H9 (cell line): ENCODE data around the gene UCP3. TPM values are rescaled to one million over a fixed set of nuclear protein-coding genes. Genes with fewer than 3 reads are reported as not detected.

Experiments
- DNase-seq: peaks from one replicate; pipeline ENCODE4 v3.0.0-alpha.2; 2017
- H2AFZ ChIP-seq: one replicate; pipeline ENCODE4 v1.6.1; 2013; ENCODE audit warnings: mild to moderate bottlenecking, low read length, control low read depth, moderate library complexity
- H2AK5ac ChIP-seq: 2 replicates; pipeline ENCODE4 v1.6.1; 2013; ENCODE audit warnings: low read length, control low read depth, mixed read lengths; ENCODE audit not compliant: insufficient read length
- H2BK120ac ChIP-seq: one replicate; pipeline ENCODE4 v1.6.1; 2013; ENCODE audit warnings: low read depth, mild to moderate bottlenecking, low read length, control low read depth, inconsistent platforms; ENCODE audit not compliant: poor library complexity, severe bottlenecking
- H2BK12ac ChIP-seq: 2 replicates; pipeline ENCODE4 v1.6.1; 2013; ENCODE audit warnings: low read length, control low read depth, mixed read lengths, low read depth; ENCODE audit not compliant: insufficient read length
- H2BK15ac ChIP-seq: 2 replicates; pipeline ENCODE4 v1.6.1; 2013; ENCODE audit warnings: low read depth, low read length, control low read depth
- H2BK20ac ChIP-seq: one replicate; pipeline ENCODE4 v1.6.1; 2013; ENCODE audit warnings: low read depth, mild to moderate bottlenecking, low read length, control low read depth, inconsistent platforms; ENCODE audit not compliant: poor library complexity, severe bottlenecking
- H2BK5ac ChIP-seq: 2 replicates; pipeline ENCODE4 v1.6.1; 2013; ENCODE audit warnings: low read length, control low read depth, mixed read lengths; ENCODE audit not compliant: insufficient read length
- H3K14ac ChIP-seq: 2 replicates; pipeline ENCODE4 v1.6.1; 2013; ENCODE audit warnings: low read length, control low read depth; ENCODE audit not compliant: insufficient read depth
- H3K18ac ChIP-seq: 2 replicates; pipeline ENCODE4 v1.6.1; 2013; ENCODE audit warnings: low read depth, mild to moderate bottlenecking, mixed read lengths, low read length, control low read depth; ENCODE audit not compliant: insufficient read length
- H3K23ac ChIP-seq: 2 replicates; pipeline ENCODE4 v1.6.1; 2013; ENCODE audit warnings: low read length, control low read depth, mixed read lengths, low read depth; ENCODE audit not compliant: insufficient read length
- H3K23me2 ChIP-seq: 2 replicates; pipeline ENCODE4 v1.6.1; 2013; ENCODE audit warnings: low read depth, mild to moderate bottlenecking, mixed read lengths, low read length, control low read depth; ENCODE audit not compliant: insufficient read length, poor library complexity, severe bottlenecking
- H3K27ac ChIP-seq: 2 replicates; pipeline ENCODE4 v1.5.1; 2013; ENCODE audit warnings: low read length, control low read depth, mixed read lengths, low read depth; ENCODE audit not compliant: insufficient read length
- H3K27me3 ChIP-seq: 2 replicates; pipeline ENCODE4 v1.6.1; 2013; ENCODE audit warnings: low read length, control low read depth, inconsistent platforms; ENCODE audit not compliant: insufficient read depth
- H3K4ac ChIP-seq: 2 replicates; pipeline ENCODE4 v1.6.1; 2013; ENCODE audit warnings: low read depth, mild to moderate bottlenecking, control low read depth, inconsistent platforms, low read length, moderate library complexity
- H3K4me1 ChIP-seq: 2 replicates; pipeline ENCODE4 v1.6.1; 2013; ENCODE audit warnings: low read length, control low read depth, inconsistent platforms; ENCODE audit not compliant: insufficient read depth
- H3K4me2 ChIP-seq: 2 replicates; pipeline ENCODE4 v1.6.1; 2013; ENCODE audit warnings: low read length, control low read depth, mixed read lengths; ENCODE audit not compliant: insufficient read length, insufficient read depth
- H3K56ac ChIP-seq: 2 replicates; pipeline ENCODE4 v1.6.1; 2013; ENCODE audit warnings: low read depth, mild to moderate bottlenecking, mixed read lengths, low read length, control low read depth; ENCODE audit not compliant: insufficient read length
- H3K79me1 ChIP-seq: 2 replicates; pipeline ENCODE4 v1.6.1; 2013; ENCODE audit warnings: low read depth, mild to moderate bottlenecking, moderate library complexity, low read length, control low read depth, inconsistent platforms; ENCODE audit not compliant: insufficient read depth, poor library complexity, severe bottlenecking
- H3K79me2 ChIP-seq: 2 replicates; pipeline ENCODE4 v1.6.1; 2013; ENCODE audit warnings: low read length, control low read depth, inconsistent platforms; ENCODE audit not compliant: insufficient read depth
- H3K9ac ChIP-seq: 2 replicates; pipeline ENCODE4 v1.6.1; 2013; ENCODE audit warnings: low read length, control low read depth, mixed read lengths; ENCODE audit not compliant: insufficient read length; ENCODE audit errors: extremely low read depth
- H3K9me3 ChIP-seq: one replicate; pipeline ENCODE4 v1.6.1; 2013; ENCODE audit warnings: low read depth, low read length, inconsistent platforms; ENCODE audit not compliant: control insufficient read depth
- H3T11ph ChIP-seq: one replicate; pipeline ENCODE4 v1.6.1; 2013; ENCODE audit warnings: mild to moderate bottlenecking, low read length, control low read depth, inconsistent platforms
- H4K20me1 ChIP-seq: one replicate; pipeline ENCODE4 v1.6.1; 2013; ENCODE audit not compliant: control insufficient read depth, insufficient read length, insufficient read depth
- H4K5ac ChIP-seq: 2 replicates; pipeline ENCODE4 v1.6.1; 2013; ENCODE audit warnings: low read depth, mild to moderate bottlenecking, mixed read lengths, low read length, control low read depth; ENCODE audit not compliant: insufficient read length
- H4K8ac ChIP-seq: replicated peaks from 2 replicates; pipeline ENCODE4 v1.6.1; 2013; ENCODE audit warnings: low read length, control low read depth, mixed read lengths, low read depth; ENCODE audit not compliant: insufficient read length
- H4K91ac ChIP-seq: 2 replicates; pipeline ENCODE4 v1.6.1; 2013; ENCODE audit warnings: low read depth, mild to moderate bottlenecking, moderate library complexity, mixed read lengths, low read length, control low read depth; ENCODE audit not compliant: insufficient read length
- H3K27ac Mint-ChIP-seq, 3 experiments: 2 replicates in 2 of 3; 3 replicates in 1 of 3; pipeline ENCODE4 v1.8.0; 2020 to 2021; ENCODE audit warnings: mixed read lengths in 3 of 3, mild to moderate bottlenecking in 1 of 3, moderate library complexity in 1 of 3
- H3K27me3 Mint-ChIP-seq: 2 replicates; pipeline ENCODE4 v1.8.0; 2021; ENCODE audit warnings: low read depth, mild to moderate bottlenecking, moderate library complexity, mixed read lengths
- H3K36me3 Mint-ChIP-seq, 3 experiments: 2 replicates in 2 of 3; 3 replicates in 1 of 3; pipeline ENCODE4 v1.8.0; 2020 to 2021; ENCODE audit warnings: low read depth in 3 of 3, mixed read lengths in 3 of 3; ENCODE audit not compliant: insufficient read depth in 1 of 3
- H3K4me1 Mint-ChIP-seq, 2 experiments: 2 replicates each; pipeline ENCODE4 v1.8.0; 2020; ENCODE audit warnings: mixed read lengths in 2 of 2
- H3K4me3 Mint-ChIP-seq, 2 experiments: 2 replicates in 1 of 2; 3 replicates in 1 of 2; pipeline ENCODE4 v1.8.0; 2020 to 2021; ENCODE audit warnings: mild to moderate bottlenecking in 2 of 2, mixed read lengths in 2 of 2, moderate library complexity in 1 of 2
- H3K9me3 Mint-ChIP-seq, 2 experiments: 2 replicates in 1 of 2; 3 replicates in 1 of 2; pipeline ENCODE4 v1.8.0; 2020; ENCODE audit warnings: mild to moderate bottlenecking in 2 of 2, mixed read lengths in 2 of 2, moderate library complexity in 1 of 2
- WGBS: extraction: QIAGEN DNeasy Blood & Tissue Kit; methylation state at CpG from one replicate; pipeline ENCODE4 v1.1.7; 2013; ENCODE audit warnings: missing lambda C conversion rate, low lambda C conversion rate, mixed read lengths; ENCODE audit not compliant: insufficient read length; ENCODE audit errors: extremely low coverage; 5-methylcytosine and 5-hydroxymethylcytosine counted together
- total RNA-seq: library from RNA; stranded (reverse); gene quantifications from 2 replicates; pipeline ENCODE4 v1.2.1, GENCODE V29; 2021
- TF ChIP-seq, protein P1 (sequence below): fragments of 200-600 bp; sonication (generic); conservative IDR thresholded peaks from 3 replicates; pipeline ENCODE4 v1.8.0; 2021; ENCODE audit warnings: antibody characterized with exemption, mild to moderate bottlenecking

The UCP3 gene
- total RNA-seq, 1 experiment from 2014 or later: 0.85 TPM

DNA sequence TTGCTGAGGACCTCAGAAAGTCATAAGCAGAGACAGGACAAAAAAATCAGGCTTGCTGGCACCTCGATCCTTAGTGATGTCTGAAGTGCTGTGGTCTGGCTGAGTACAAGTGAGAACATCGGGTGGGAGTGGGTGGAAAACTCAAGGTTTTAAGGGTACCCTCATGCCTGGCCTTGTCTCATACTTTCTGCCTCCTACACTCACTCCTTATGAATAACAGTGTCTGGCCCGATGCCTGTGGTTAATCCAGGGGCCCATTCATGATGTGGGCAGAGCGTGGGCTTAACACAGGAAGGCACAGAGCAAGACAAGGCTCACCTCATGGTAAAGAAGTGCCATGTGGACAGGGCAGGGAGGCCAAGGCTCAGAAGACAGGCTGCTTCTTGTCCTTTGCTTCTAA, 11.0 kb upstream of the UCP3 start:
- H2BK15ac ChIP-seq: no peak overlapping the region
- H3K27ac ChIP-seq: no peak overlapping the region
- H3K14ac ChIP-seq: no peak overlapping the region; the same call in 1 of the 2 replicates
- no peak overlapping the region for H4K8ac ChIP-seq
- no peaks in the 10 kb centered on the region for H3K9me3 ChIP-seq
- no peak overlapping the region for H3K4ac ChIP-seq
- no peaks in the 10 kb centered on the region for H3K4me1 ChIP-seq
- H2BK12ac ChIP-seq: no peak overlapping the region
- Mint-ChIP-seq H3K4me1 (peaks cover 0 to 7% of the 10 kb centered on the region in 2 experiments; a peak in 2 of 4 replicates), H3K36me3 (peaks cover 0 to 20% (median 9%) of the 10 kb centered on the region in 3 experiments; a peak in 5 of 7 replicates), H3K9me3 (no peaks in the 10 kb centered on the region), H3K27ac (no peak overlapping the region), H3K27me3 (no peaks in the 10 kb centered on the region), H3K4me3 (no peak overlapping the region)
- H3K79me2 ChIP-seq: no peaks in the 10 kb centered on the region
- no peak overlapping the region for H3K9ac ChIP-seq
- H3K23ac ChIP-seq: no peak overlapping the region
- no peak overlapping the region for H2BK120ac ChIP-seq
- no peak for DNase-seq
- H3K56ac ChIP-seq: no peak overlapping the region
- no peak overlapping the region for H2AFZ ChIP-seq
- no peak overlapping the region for H3T11ph ChIP-seq
- H3K18ac ChIP-seq: no peak overlapping the region
- no peak overlapping the region for H3K4me2 ChIP-seq
- H4K91ac ChIP-seq: no peak overlapping the region
- TF ChIP-seq, protein P1, sequence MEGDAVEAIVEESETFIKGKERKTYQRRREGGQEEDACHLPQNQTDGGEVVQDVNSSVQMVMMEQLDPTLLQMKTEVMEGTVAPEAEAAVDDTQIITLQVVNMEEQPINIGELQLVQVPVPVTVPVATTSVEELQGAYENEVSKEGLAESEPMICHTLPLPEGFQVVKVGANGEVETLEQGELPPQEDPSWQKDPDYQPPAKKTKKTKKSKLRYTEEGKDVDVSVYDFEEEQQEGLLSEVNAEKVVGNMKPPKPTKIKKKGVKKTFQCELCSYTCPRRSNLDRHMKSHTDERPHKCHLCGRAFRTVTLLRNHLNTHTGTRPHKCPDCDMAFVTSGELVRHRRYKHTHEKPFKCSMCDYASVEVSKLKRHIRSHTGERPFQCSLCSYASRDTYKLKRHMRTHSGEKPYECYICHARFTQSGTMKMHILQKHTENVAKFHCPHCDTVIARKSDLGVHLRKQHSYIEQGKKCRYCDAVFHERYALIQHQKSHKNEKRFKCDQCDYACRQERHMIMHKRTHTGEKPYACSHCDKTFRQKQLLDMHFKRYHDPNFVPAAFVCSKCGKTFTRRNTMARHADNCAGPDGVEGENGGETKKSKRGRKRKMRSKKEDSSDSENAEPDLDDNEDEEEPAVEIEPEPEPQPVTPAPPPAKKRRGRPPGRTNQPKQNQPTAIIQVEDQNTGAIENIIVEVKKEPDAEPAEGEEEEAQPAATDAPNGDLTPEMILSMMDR: no peak
- H3K23me2 ChIP-seq: no peaks in the 10 kb centered on the region
- no peak overlapping the region for H4K5ac ChIP-seq
- H3K79me1 ChIP-seq: no peaks in the 10 kb centered on the region
- no peaks in the 10 kb centered on the region for H3K27me3 ChIP-seq
- WGBS: no CpG with 5 or more reads among the region's 4 CpGs
- H4K20me1 ChIP-seq: no peaks in the 10 kb centered on the region
- no peak overlapping the region for H2AK5ac ChIP-seq
- no peak overlapping the region for H2BK5ac ChIP-seq
- no peak overlapping the region for H2BK20ac ChIP-seq
